Smooth muscle cell (in vitro differentiated cells): ENCODE measurements around the gene AMPD3. TPM values are rescaled to one million over a fixed set of nuclear protein-coding genes. Genes with fewer than 3 reads are reported as not detected.

Source experiments
- DNase-seq: peaks from one replicate; lab custom pipeline; 2025; ENCODE audit not compliant: unreplicated experiment; lab: John Stamatoyannopoulos, UW
- H2AFZ ChIP-seq: fragments of 200-600 bp; sonication (generic); 2 replicates; pipeline ENCODE4 v1.6.0; 2016; ENCODE audit warnings: antibody characterized with exemption, low read depth, mild to moderate bottlenecking
- H3F3A ChIP-seq: fragments of 200-600 bp; sonication (generic); 2 replicates; pipeline ENCODE4 v1.6.0; 2017; ENCODE audit warnings: antibody characterized with exemption, low read depth
- H3K27ac ChIP-seq: fragments of 200-600 bp; sonication (generic); 2 replicates; pipeline ENCODE4 v1.5.1; 2016; ENCODE audit warnings: low read depth, mild to moderate bottlenecking
- H3K27me3 ChIP-seq: fragments of 200-600 bp; sonication (generic); 2 replicates; pipeline ENCODE4 v1.6.1; 2016; ENCODE audit warnings: low read depth, mild to moderate bottlenecking
- H3K36me3 ChIP-seq: fragments of 200-600 bp; sonication (generic); 2 replicates; pipeline ENCODE4 v1.5.1; 2016; ENCODE audit warnings: low read depth
- H3K4me1 ChIP-seq: fragments of 200-600 bp; sonication (generic); 2 replicates; pipeline ENCODE4 v1.5.1; 2016; ENCODE audit warnings: low read depth
- H3K4me2 ChIP-seq: fragments of 200-600 bp; sonication (generic); 2 replicates; pipeline ENCODE4 v1.6.0; 2016; ENCODE audit warnings: mild to moderate bottlenecking
- H3K4me3 ChIP-seq: fragments of 200-600 bp; sonication (generic); 2 replicates; pipeline ENCODE4 v1.5.1; 2016; ENCODE audit warnings: mild to moderate bottlenecking
- H3K79me2 ChIP-seq: fragments of 200-600 bp; sonication (generic); 2 replicates; pipeline ENCODE4 v1.6.0; 2016; ENCODE audit warnings: low read depth, mild to moderate bottlenecking
- H3K9ac ChIP-seq: fragments of 200-600 bp; sonication (generic); 2 replicates; pipeline ENCODE4 v1.6.0; 2016; ENCODE audit warnings: low read depth
- H3K9me3 ChIP-seq: fragments of 200-600 bp; sonication (generic); replicated peaks from 2 replicates; pipeline ENCODE4 v1.5.1; 2016; ENCODE audit warnings: low read depth
- H4K20me1 ChIP-seq: fragments of 200-600 bp; sonication (generic); 2 replicates; pipeline ENCODE4 v1.6.0; 2016; ENCODE audit warnings: low read depth
- CTCF ChIP-seq: fragments of 200-600 bp; sonication (generic); IDR thresholded peaks from 2 replicates; pipeline ENCODE4 v1.5.1; 2017; ENCODE audit warnings: borderline replicate concordance, mild to moderate bottlenecking, antibody characterized with exemption; ENCODE audit not compliant: insufficient read depth, poor library complexity, severe bottlenecking
- WGBS: methylation state at CpG from one replicate; pipeline ENCODE4 v1.1.7; 2016; ENCODE audit warnings: low lambda C conversion rate; 5-methylcytosine and 5-hydroxymethylcytosine counted together
- polyA plus RNA-seq: library from polyadenylated mRNA; unstranded; fragments of >200 nt; fragmentation: Nextera tagmentation; extraction: Ambion mirVana; gene quantifications from 2 replicates; pipeline ENCODE4 v1.2.1, GENCODE V29; 2016
- total RNA-seq: library from RNA; depleted of rRNA; stranded (reverse); fragments of >200 nt; gene quantifications from 2 replicates; pipeline ENCODE4 v1.2.3, GENCODE V29; 2014

Gene AMPD3
- total and polyA plus RNA-seq, 2 experiments from 2014 or later: 0.67 to 3.6 TPM

DNA sequence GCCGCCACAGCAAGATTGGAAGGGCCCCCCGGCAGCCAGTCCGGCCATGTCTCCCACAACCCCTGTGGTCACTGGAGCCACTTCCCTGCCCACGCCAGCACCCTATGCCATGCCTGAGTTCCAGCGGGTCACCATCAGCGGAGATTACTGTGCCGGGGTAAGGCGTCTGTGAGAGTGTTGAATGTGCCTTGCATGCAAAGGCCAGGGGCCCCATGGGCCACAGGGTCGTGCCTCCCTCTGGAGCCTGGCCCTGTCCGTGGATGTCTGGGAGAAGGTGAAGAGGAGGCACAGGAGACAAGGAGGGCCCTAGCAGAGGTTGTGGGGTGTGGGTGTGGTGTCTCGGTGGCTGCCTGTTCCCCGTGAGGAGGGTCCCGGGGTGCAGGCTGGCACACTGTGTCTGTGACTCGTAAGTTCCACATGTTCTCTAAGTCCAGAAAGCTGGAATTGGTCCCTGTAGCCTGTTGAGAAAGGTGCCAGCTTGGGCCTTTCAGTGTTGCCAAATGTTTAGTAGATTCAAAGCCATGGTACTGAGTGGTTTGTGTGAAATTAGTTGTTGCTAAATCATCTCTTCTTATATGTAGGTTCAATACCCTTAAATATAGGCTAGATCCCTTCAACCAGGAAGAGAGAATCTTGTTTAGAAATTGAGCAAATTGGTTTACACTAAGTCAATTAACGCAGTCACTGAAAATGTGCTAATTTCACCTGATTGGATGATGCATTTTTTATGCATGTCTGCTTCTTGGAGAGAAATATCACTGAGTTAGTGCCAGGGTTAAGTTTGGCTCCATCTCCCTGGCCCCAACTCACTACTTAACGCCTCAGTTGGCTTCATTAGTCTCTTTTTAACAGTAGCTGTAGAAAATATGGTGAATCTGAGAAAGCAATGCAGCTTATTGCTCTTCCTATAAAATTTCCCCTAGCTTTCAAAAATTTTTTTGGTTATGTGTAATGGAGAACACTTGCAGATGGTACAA lies 23.8 kb downstream of the AMPD3 start:
- Histone ChIP-seq H3K27me3 (no peaks in the 10 kb centered on the region), H3K4me2 (no peak overlapping the region), H3K9me3 (no peaks in the 10 kb centered on the region), H3K27ac (no peak overlapping the region), H3K9ac (no peak overlapping the region), H3K36me3 (no peaks in the 10 kb centered on the region), H2AFZ (no peak overlapping the region), H4K20me1 (no peaks in the 10 kb centered on the region), H3K79me2 (no peaks in the 10 kb centered on the region), H3K4me3 (no peak overlapping the region), H3K4me1 (no peaks in the 10 kb centered on the region), H3F3A (no peaks in the 10 kb centered on the region)
- DNase-seq: no peak
- no peak for TF ChIP-seq CTCF
- WGBS: 93% methylated on average over 16 of the region's 16 CpGs

DNA sequence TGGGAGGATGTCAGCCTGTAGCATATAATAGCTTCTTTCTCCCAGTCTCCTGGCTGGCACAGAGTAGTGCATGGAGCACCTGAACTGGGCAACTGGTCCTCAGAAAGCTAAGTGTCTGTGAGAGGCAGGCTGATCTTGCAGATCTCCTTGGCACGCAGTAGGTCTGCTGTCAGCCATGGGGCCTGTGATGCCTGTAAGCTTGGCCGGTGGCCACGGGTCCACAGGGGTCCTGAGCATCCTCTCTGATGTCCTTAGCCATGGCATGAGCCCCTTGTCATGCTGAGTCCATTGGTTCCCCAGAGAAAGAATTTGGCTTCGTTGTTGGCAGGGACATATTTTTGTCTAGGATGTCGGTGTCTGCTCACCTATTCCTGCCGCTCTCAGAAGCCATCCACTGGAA lies 25.0 kb downstream of the AMPD3 start:
- H2AFZ ChIP-seq: no peak overlapping the region
- H3K27ac ChIP-seq: no peak overlapping the region
- H3K9ac ChIP-seq: no peak overlapping the region
- no peaks in the 10 kb centered on the region for H3K9me3 ChIP-seq
- no peaks in the 10 kb centered on the region for H4K20me1 ChIP-seq
- 94% methylated on average over 6 of the region's 6 CpGs for WGBS
- DNase-seq: no peak
- H3K27me3 ChIP-seq: no peaks in the 10 kb centered on the region
- no peak overlapping the region for H3K4me3 ChIP-seq
- H3K79me2 ChIP-seq: no peaks in the 10 kb centered on the region
- H3F3A ChIP-seq: no peaks in the 10 kb centered on the region
- no peaks in the 10 kb centered on the region for H3K4me1 ChIP-seq
- H3K4me2 ChIP-seq: no peak overlapping the region
- no peaks in the 10 kb centered on the region for H3K36me3 ChIP-seq
- TF ChIP-seq CTCF: no peak

DNA sequence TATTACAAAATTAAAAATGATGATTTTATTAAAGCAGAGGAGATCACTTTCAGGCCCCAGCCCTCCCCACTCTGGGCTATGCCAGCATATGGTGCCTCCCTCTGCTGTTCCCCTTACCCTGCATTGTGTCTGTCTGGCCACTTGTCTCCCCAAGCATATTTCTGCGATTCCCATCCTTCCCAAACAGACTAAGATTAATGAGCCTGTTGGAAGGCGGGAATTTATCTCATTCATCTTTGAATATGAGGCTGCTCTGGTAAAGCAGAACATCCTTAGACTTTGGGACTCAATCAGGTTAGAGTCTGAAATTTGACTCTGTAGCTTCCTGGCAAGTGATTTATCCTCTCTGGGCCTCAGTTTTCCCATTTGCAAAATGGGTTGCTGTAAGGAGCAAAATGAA lies 25.7 kb downstream of the AMPD3 start:
- Histone ChIP-seq H3F3A (no peaks in the 10 kb centered on the region), H3K27ac (no peak overlapping the region)
- 98% methylated on average over 2 of the region's 2 CpGs for WGBS

More for the DNA sequence above, 25.7 kb downstream of the AMPD3 start:
- no peaks in the 10 kb centered on the region for H3K79me2 ChIP-seq
- no peak overlapping the region for H2AFZ ChIP-seq
- no peaks in the 10 kb centered on the region for H3K27me3 ChIP-seq
- no peaks in the 10 kb centered on the region for H4K20me1 ChIP-seq
- no peaks in the 10 kb centered on the region for H3K9me3 ChIP-seq
- H3K36me3 ChIP-seq: no peaks in the 10 kb centered on the region
- TF ChIP-seq CTCF: no peak
- DNase-seq: no peak
- no peak overlapping the region for H3K4me2 ChIP-seq
- no peaks in the 10 kb centered on the region for H3K4me1 ChIP-seq
- no peak overlapping the region for H3K4me3 ChIP-seq
- no peak overlapping the region for H3K9ac ChIP-seq
